Measurements from ENCODE around the gene FOXJ2. TPM values are rescaled to one million over a fixed set of nuclear protein-coding genes. Genes with fewer than 3 reads are reported as not detected.

The FOXJ2 gene
- total RNA-seq, 1 experiment from 2014 or later, result 19.7 TPM

DNA sequence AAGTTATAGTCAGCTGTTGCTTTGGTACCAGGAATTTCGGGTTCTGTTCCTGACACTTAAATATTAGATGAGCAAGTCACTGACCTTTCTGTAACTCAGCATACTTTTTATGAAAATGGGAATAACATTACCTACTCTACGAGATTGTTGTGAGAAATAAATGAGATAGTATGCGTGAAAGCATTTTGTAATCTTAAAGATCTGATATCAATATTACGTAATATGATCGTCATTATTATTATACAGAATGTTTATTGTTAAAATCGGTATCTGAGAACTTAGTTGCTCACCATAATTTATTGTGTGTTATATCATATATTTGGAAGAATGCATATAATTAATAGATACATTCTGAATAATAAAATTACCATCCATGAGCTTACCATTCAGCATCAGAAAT, 43.4 kb downstream of the FOXJ2 start:
- H3K4me1 Mint-ChIP-seq (ENCODE audit: insufficient read depth, unreplicated experiment), result peaks cover 17% of the 10 kb centered on the region
- no peaks in the 10 kb centered on the region for H3K36me3 Mint-ChIP-seq (ENCODE audit: insufficient read depth, unreplicated experiment)
- DNase-seq (ENCODE audit: unreplicated experiment), result no peak
- BruUV-seq (replicated peaks), result no TSS peak
- no peak overlapping the region for H3K4me3 Mint-ChIP-seq (ENCODE audit: unreplicated experiment)
- H3K27me3 Mint-ChIP-seq (ENCODE audit: insufficient read depth, unreplicated experiment), result no peaks in the 10 kb centered on the region
- H3K27ac Mint-ChIP-seq (ENCODE audit: low read depth, unreplicated experiment), result no peak overlapping the region
- CTCF ChIA-PET, result interaction anchor here (2.2 kb wide), 1 partner anchor 30 kb away, joined by 22 read pairs; no protein-coding TSS in a partner anchor
- POLR2A ChIA-PET, result interaction anchor here (1.2 to 1.5 kb wide), 2 partner anchors 18 to 30 kb away, joined by 4 to 9 read pairs; no protein-coding TSS in a partner anchor
- TF ChIP-seq, protein P1, sequence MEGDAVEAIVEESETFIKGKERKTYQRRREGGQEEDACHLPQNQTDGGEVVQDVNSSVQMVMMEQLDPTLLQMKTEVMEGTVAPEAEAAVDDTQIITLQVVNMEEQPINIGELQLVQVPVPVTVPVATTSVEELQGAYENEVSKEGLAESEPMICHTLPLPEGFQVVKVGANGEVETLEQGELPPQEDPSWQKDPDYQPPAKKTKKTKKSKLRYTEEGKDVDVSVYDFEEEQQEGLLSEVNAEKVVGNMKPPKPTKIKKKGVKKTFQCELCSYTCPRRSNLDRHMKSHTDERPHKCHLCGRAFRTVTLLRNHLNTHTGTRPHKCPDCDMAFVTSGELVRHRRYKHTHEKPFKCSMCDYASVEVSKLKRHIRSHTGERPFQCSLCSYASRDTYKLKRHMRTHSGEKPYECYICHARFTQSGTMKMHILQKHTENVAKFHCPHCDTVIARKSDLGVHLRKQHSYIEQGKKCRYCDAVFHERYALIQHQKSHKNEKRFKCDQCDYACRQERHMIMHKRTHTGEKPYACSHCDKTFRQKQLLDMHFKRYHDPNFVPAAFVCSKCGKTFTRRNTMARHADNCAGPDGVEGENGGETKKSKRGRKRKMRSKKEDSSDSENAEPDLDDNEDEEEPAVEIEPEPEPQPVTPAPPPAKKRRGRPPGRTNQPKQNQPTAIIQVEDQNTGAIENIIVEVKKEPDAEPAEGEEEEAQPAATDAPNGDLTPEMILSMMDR (IDR thresholded peaks at IDR 0.05; ENCODE audit: unreplicated experiment), result no peak
- H3K9me3 Mint-ChIP-seq (ENCODE audit: unreplicated experiment), result no peaks in the 10 kb centered on the region
- intact Hi-C loops (cut with micrococcal nuclease), result no loop called here

DNA sequence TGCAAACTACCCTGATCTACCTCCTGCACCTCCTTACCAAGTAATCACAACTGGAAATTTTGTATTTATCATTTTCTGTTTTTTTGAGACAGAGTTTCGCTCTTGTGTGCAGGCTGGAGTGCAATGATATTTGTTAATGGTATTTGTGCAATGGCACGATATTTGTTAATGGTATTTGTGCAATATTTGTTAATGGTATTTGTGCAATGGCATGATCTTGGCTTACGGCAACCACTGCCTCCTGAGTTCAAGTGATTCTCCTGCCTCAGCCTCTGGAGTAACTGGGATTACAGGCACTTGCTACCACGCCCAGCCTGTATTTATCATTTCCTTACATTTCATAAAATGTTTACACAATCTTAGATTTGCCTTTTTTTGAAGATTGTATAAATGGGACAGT, 43.9 kb downstream of the FOXJ2 start:
- intact Hi-C loops (cut with micrococcal nuclease), result no loop called here
- no peaks in the 10 kb centered on the region for H3K27me3 Mint-ChIP-seq (ENCODE audit: insufficient read depth, unreplicated experiment)
- CTCF ChIA-PET, result interaction anchor here (0.9 to 2.9 kb wide), 3 partner anchors 30 to 38 kb away, joined by 4 to 42 read pairs (median 22); no protein-coding TSS in a partner anchor
- H3K27ac Mint-ChIP-seq (ENCODE audit: low read depth, unreplicated experiment), result no peak overlapping the region
- no TSS peak for BruUV-seq (replicated peaks)
- H3K36me3 Mint-ChIP-seq (ENCODE audit: insufficient read depth, unreplicated experiment), result no peaks in the 10 kb centered on the region
- no peak overlapping the region for H3K4me3 Mint-ChIP-seq (ENCODE audit: unreplicated experiment)
- TF ChIP-seq, protein P1 (IDR thresholded peaks at IDR 0.05; ENCODE audit: unreplicated experiment), result no peak
- peaks cover 17% of the 10 kb centered on the region for H3K4me1 Mint-ChIP-seq (ENCODE audit: insufficient read depth, unreplicated experiment)
- DNase-seq (ENCODE audit: unreplicated experiment), result no peak
- POLR2A ChIA-PET, result interaction anchor here (0.9 to 3.2 kb wide), 6 partner anchors 18 to 82 kb away, joined by 3 to 18 read pairs (median 6); partner anchors contain the start of gene FOXJ2
- no peaks in the 10 kb centered on the region for H3K9me3 Mint-ChIP-seq (ENCODE audit: unreplicated experiment)

DNA sequence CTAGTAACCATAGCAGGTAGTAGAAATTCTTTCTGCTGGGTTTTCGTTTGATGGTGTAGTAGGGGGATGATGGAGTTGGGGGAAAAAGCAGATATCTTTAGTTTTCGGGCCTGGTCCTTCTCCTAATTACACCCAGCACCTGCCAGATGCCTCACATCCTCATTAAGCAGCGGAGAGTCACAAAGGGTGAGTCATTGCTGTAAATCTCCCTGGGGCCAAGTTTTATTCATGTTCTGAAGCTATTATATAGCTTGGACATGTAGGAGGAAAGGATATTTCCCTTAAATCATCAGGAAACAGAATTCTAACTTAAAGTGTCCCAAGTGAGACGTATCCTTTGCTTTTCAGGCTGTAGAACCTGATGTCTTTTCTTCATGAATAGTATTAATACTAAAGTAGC, 44.7 kb downstream of the FOXJ2 start:
- Mint-ChIP-seq H3K27ac (ENCODE audit: low read depth, unreplicated experiment) (no peak overlapping the region), H3K4me3 (ENCODE audit: unreplicated experiment) (no peak overlapping the region), H3K27me3 (ENCODE audit: insufficient read depth, unreplicated experiment) (no peaks in the 10 kb centered on the region), H3K9me3 (ENCODE audit: unreplicated experiment) (no peaks in the 10 kb centered on the region), H3K36me3 (ENCODE audit: insufficient read depth, unreplicated experiment) (no peaks in the 10 kb centered on the region), H3K4me1 (ENCODE audit: insufficient read depth, unreplicated experiment) (peaks cover 17% of the 10 kb centered on the region)
- no TSS peak for BruUV-seq (replicated peaks)
- DNase-seq (ENCODE audit: unreplicated experiment), result peak; percentile 80
- TF ChIP-seq, protein P1 (IDR thresholded peaks at IDR 0.05; ENCODE audit: unreplicated experiment), result no peak
- ChIA-PET CTCF (interaction anchor here (0.6 to 2.9 kb wide), 8 partner anchors 29 to 1059 kb away, joined by 3 to 42 read pairs (median 9); partner anchors contain the start of gene LPCAT3), POLR2A (interaction anchor here (0.7 to 3.2 kb wide), 13 partner anchors 9 to 82 kb away, joined by 3 to 18 read pairs (median 4); partner anchors contain the start of genes C3AR1 and FOXJ2)
- intact Hi-C loops (cut with micrococcal nuclease), result no loop called here

DNA sequence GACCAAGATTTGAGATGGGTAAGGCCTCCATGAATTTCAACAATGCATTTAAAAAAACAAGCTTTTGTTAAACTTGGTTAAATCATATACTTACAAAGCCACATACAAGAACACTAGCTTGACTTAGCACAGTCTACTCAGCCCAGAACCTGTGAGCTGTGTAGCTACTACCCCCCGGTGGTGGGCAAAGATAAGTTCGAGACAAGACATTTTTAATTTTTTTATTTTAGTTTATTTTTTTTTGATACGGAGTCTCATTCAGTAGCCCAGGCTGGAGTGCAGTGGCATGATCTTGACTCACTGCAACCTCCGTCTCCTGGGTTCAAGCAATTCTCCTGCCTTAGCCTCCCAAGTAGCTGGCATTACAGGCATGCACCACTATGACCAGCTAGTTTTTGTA, 45.9 kb downstream of the FOXJ2 start:
- BruUV-seq (replicated peaks), result no TSS peak
- no peaks in the 10 kb centered on the region for H3K9me3 Mint-ChIP-seq (ENCODE audit: unreplicated experiment)
- TF ChIP-seq, protein P1 (IDR thresholded peaks at IDR 0.05; ENCODE audit: unreplicated experiment), result peak; percentile 45
- no peaks in the 10 kb centered on the region for H3K36me3 Mint-ChIP-seq (ENCODE audit: insufficient read depth, unreplicated experiment)
- intact Hi-C loops (cut with micrococcal nuclease), result loop anchor here (1.0 kb wide), 2 partner anchors 32 to 145 kb away; no protein-coding TSS in a partner anchor
- H3K4me1 Mint-ChIP-seq (ENCODE audit: insufficient read depth, unreplicated experiment), result peaks cover 24% of the 10 kb centered on the region
- ChIA-PET POLR2A (interaction anchor here (0.7 to 3.2 kb wide), 8 partner anchors 13 to 53 kb away, joined by 3 to 18 read pairs (median 4); partner anchors contain the start of gene FOXJ2), CTCF (interaction anchor here (0.6 to 2.9 kb wide), 15 partner anchors 9 to 240 kb away, joined by 3 to 42 read pairs (median 5); no protein-coding TSS in a partner anchor)
- no peak overlapping the region for H3K4me3 Mint-ChIP-seq (ENCODE audit: unreplicated experiment)
- DNase-seq (ENCODE audit: unreplicated experiment), result peak; percentile 57
- no peaks in the 10 kb centered on the region for H3K27me3 Mint-ChIP-seq (ENCODE audit: insufficient read depth, unreplicated experiment)
- H3K27ac Mint-ChIP-seq (ENCODE audit: low read depth, unreplicated experiment), result no peak overlapping the region

Measured in MCF 10A (cell line).